OCI-LY3 (cell line): ENCODE data around the gene RNF5.

ENCODE experiments used
- H2AFZ ChIP-seq: fragments of 200-600, 300-600 bp; shearing (Covaris generic); 2 replicates; pipeline ENCODE4 v1.6.0; 2014; ENCODE audit warnings: antibody characterized with exemption, low read depth, low read length
- H3K27ac ChIP-seq: fragments of 200-600, 300-600 bp; sonication (generic); 2 replicates; pipeline ENCODE4 v1.5.1; 2014; ENCODE audit warnings: mild to moderate bottlenecking, low read length, moderate library complexity, mixed read lengths
- H3K27me3 ChIP-seq: fragments of 200-600, 300-600 bp; sonication (generic); 2 replicates; pipeline ENCODE4 v1.6.1; 2014; ENCODE audit warnings: low read depth, low read length, mixed read lengths
- H3K36me3 ChIP-seq: fragments of 200-600, 300-600 bp; sonication (generic); replicated peaks from 2 replicates; pipeline ENCODE3; 2014; ENCODE audit warnings: low read depth, low read length, mixed read lengths
- H3K4me1 ChIP-seq: fragments of 300-600, 200-600 bp; sonication (generic); 2 replicates; pipeline ENCODE4 v1.6.1; 2014; ENCODE audit warnings: low read length, mixed read lengths
- H3K4me2 ChIP-seq: fragments of 200-600, 300-600 bp; sonication (generic); 2 replicates; pipeline ENCODE4 v1.6.1; 2014; ENCODE audit warnings: low read length, mixed read lengths
- H3K4me3 ChIP-seq: fragments of 300-600, 200-600 bp; sonication (generic); 2 replicates; pipeline ENCODE4 v1.5.1; 2014; ENCODE audit warnings: antibody characterized with exemption, mild to moderate bottlenecking, low read length, moderate library complexity
- H3K79me2 ChIP-seq: fragments of 300-600, 200-600 bp; shearing (Covaris generic); 2 replicates; pipeline ENCODE4 v1.6.1; 2014; ENCODE audit warnings: mild to moderate bottlenecking, low read length, mixed read lengths
- H3K9ac ChIP-seq: fragments of 300-600, 200-600 bp; shearing (Covaris generic); 2 replicates; pipeline ENCODE4 v1.6.0; 2014; ENCODE audit warnings: mild to moderate bottlenecking, low read length, moderate library complexity
- H3K9me3 ChIP-seq: fragments of 200-600, 300-600 bp; shearing (Covaris generic); 2 replicates; pipeline ENCODE4 v1.6.1; 2014; ENCODE audit warnings: low read length, mixed read lengths; ENCODE audit not compliant: insufficient read depth
- H4K20me1 ChIP-seq: fragments of 200-600, 300-600 bp; sonication (generic); 2 replicates; pipeline ENCODE4 v1.6.1; 2016; ENCODE audit warnings: low read length, mixed read lengths; ENCODE audit not compliant: insufficient read depth
- EZH2phosphoT487 ChIP-seq: fragments of 200-600 bp; shearing (Covaris generic); IDR thresholded peaks from 2 replicates; pipeline ENCODE4 v1.6.1; 2018; ENCODE audit warnings: antibody characterized with exemption, mixed run types, low read depth
- TF ChIP-seq, protein P1 (sequence below): fragments of 200-600, 300-600 bp; sonication (generic); IDR thresholded peaks from 2 replicates; pipeline ENCODE4 v1.5.1; 2014; ENCODE audit warnings: antibody characterized with exemption, low read length, low read depth

RNF5 gene

DNA sequence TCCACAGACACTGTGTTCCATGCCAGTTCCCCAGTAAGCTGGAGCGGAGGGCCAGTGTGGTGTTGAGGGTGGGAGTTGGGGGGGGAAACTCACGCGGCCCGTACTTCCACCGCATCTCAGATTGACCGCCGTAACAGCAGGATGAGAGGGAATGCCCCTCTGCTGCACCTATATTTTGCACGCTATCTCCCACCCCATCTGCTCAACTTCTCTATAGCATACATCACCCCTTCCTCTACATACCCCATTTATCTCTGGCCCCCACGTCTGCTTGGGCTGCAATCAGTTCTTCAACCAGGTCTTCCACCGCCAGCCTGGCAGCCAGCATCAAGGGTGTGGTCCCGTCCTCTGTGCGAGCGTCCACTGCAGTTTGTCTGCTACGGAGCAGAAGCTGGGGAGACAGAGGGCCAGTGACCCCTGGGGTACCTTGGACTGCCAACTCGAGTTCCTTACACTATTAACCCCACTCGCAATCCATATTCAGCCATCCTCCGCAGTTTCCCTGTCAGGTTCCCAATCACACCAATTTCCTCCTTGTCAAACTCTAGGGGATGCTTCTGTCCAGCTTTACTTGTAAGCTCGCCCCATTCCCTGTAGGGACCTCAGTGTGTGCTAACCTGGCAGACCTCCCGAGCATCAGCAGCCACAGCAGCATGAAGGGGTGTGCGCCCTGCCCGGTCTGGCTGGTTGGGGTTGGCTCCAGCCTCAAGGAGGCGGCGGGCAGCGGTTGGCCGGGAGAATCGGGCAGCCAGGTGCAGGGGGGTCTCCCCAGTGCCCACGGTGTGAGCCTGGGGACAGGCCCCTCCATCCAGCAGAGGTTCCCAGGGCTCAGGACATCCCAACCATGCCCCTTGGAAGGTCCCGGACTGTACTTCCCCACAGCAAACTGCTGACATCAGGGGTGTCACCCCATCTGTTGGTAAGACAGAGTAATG, 18.7 kb downstream of the RNF5 start:
- peaks cover 31% of the 10 kb centered on the region for H3K4me1 ChIP-seq
- TF ChIP-seq, protein P1, sequence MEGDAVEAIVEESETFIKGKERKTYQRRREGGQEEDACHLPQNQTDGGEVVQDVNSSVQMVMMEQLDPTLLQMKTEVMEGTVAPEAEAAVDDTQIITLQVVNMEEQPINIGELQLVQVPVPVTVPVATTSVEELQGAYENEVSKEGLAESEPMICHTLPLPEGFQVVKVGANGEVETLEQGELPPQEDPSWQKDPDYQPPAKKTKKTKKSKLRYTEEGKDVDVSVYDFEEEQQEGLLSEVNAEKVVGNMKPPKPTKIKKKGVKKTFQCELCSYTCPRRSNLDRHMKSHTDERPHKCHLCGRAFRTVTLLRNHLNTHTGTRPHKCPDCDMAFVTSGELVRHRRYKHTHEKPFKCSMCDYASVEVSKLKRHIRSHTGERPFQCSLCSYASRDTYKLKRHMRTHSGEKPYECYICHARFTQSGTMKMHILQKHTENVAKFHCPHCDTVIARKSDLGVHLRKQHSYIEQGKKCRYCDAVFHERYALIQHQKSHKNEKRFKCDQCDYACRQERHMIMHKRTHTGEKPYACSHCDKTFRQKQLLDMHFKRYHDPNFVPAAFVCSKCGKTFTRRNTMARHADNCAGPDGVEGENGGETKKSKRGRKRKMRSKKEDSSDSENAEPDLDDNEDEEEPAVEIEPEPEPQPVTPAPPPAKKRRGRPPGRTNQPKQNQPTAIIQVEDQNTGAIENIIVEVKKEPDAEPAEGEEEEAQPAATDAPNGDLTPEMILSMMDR, result peak; percentile 22
- TF ChIP-seq EZH2phosphoT487, result no peak
- no peaks in the 10 kb centered on the region for H3K27me3 ChIP-seq
- peak overlapping the region; percentile 83 for H3K4me2 ChIP-seq
- peak overlapping the region; percentile 86 for H3K27ac ChIP-seq
- H3K9me3 ChIP-seq, result no peaks in the 10 kb centered on the region
- H3K9ac ChIP-seq, result peak overlapping the region; percentile 98
- no peaks in the 10 kb centered on the region for H3K36me3 ChIP-seq
- no peaks in the 10 kb centered on the region for H4K20me1 ChIP-seq
- peak overlapping the region; percentile 92 for H3K4me3 ChIP-seq
- no peak overlapping the region; the same call in 1 of the 2 replicates for H2AFZ ChIP-seq
- peaks cover 4% of the 10 kb centered on the region for H3K79me2 ChIP-seq

DNA sequence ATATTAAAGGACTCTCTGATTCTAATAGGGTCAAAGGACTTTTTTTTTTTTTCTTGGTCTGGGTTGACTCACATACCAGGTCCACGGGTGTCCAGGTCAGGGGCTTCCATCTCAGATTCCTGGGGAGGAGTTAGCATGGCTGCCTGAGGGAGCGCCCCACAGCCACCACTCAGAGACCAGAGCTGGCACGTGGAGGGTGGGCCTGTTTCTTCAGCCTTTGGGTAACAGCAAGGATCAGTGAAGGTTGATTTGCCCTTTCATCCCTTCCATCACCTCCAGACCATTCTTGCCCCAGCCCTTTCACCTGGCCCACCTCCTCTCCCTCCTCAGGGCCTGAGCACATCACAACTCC, 20.1 kb downstream of the RNF5 start:
- no peak overlapping the region for H3K4me3 ChIP-seq
- H3K4me2 ChIP-seq, result no peak overlapping the region
- peaks cover 24% of the 10 kb centered on the region for H3K4me1 ChIP-seq
- no peaks in the 10 kb centered on the region for H3K9me3 ChIP-seq
- H2AFZ ChIP-seq, result no peak overlapping the region
- H3K27me3 ChIP-seq, result no peaks in the 10 kb centered on the region
- H3K79me2 ChIP-seq, result no peaks in the 10 kb centered on the region
- no peak for TF ChIP-seq EZH2phosphoT487
- TF ChIP-seq, protein P1, result no peak
- no peak overlapping the region for H3K27ac ChIP-seq
- no peaks in the 10 kb centered on the region for H4K20me1 ChIP-seq
- H3K9ac ChIP-seq, result no peak overlapping the region
- no peaks in the 10 kb centered on the region for H3K36me3 ChIP-seq

DNA sequence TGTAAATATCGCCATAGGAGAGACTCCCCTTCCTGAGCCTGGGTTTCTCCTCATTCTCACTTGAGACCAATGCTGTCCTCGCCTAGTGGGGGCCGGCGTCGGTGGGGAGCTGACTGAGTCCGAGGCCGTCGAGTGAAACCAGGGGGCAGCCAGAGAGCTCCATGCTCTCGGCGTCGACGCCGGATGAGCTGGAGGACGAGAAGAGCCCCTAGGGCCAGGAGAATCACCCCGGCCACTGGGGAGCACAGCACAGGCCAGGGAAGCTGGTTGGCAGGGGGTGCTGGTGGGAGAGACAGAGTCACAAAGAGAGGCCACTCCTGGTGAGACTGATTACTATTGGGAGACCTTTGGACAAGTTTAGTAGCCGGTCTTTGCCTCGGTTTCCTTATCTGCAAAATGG, 20.7 kb downstream of the RNF5 start:
- no peaks in the 10 kb centered on the region for H3K27me3 ChIP-seq
- H3K9me3 ChIP-seq, result no peaks in the 10 kb centered on the region
- H4K20me1 ChIP-seq, result no peaks in the 10 kb centered on the region
- H3K79me2 ChIP-seq, result no peaks in the 10 kb centered on the region
- no peak overlapping the region for H3K4me3 ChIP-seq
- no peak for TF ChIP-seq EZH2phosphoT487
- TF ChIP-seq, protein P1, result no peak
- H3K27ac ChIP-seq, result no peak overlapping the region
- peaks cover 20% of the 10 kb centered on the region for H3K4me1 ChIP-seq
- no peaks in the 10 kb centered on the region for H3K36me3 ChIP-seq
- H3K9ac ChIP-seq, result no peak overlapping the region
- H2AFZ ChIP-seq, result no peak overlapping the region
- H3K4me2 ChIP-seq, result no peak overlapping the region

DNA sequence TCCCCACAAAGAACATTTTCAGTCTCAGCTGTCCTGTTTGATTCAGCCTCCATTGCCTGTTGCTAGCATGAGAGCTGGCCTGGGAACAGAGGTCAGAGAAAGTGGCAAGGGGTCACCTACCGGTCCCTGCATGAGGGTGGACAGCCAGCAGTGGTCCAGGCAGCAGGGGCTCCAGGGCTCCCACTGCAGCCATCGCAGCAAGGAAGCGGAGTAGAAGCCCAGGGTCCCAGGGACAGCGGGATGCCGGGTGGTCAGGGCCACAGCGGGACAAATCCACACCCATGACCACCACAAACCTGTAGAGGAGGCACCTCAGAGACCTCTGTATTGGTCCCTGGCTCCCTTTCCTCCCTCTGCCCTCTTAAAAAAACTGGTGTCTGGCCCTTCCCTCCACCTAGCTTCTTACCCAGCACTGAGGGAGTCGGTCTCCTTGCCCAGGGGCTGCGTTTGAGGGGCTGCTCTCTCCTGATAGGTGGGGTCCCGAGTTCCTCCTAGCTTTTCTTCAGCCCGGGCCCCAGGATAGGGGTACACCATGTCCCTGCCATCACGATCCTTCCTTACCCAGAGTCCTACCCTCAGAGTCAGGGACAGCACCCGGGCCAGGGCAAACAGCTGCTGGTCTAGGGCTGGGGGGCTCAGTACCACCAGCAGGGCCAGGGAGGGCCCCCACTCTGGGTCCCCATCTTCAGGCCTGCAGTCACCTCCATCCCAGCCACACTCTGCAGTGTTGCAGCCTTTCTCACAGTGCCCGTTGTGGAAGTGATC, 22.7 kb downstream of the RNF5 start:
- peaks cover 11% of the 10 kb centered on the region for H3K4me1 ChIP-seq
- H4K20me1 ChIP-seq, result no peaks in the 10 kb centered on the region
- H3K27ac ChIP-seq, result no peak overlapping the region
- H2AFZ ChIP-seq, result no peak overlapping the region
- no peak overlapping the region for H3K4me2 ChIP-seq
- H3K4me3 ChIP-seq, result no peak overlapping the region
- no peak overlapping the region for H3K9ac ChIP-seq
- no peaks in the 10 kb centered on the region for H3K27me3 ChIP-seq
- H3K79me2 ChIP-seq, result no peaks in the 10 kb centered on the region
- no peaks in the 10 kb centered on the region for H3K36me3 ChIP-seq
- TF ChIP-seq, protein P1, result no peak
- no peak for TF ChIP-seq EZH2phosphoT487
- H3K9me3 ChIP-seq, result no peaks in the 10 kb centered on the region
